HG02981 (cell line): ENCODE results near the gene PXDN.
"Not testable (repeated sequence)": the region's sequence is repeated elsewhere in the genome, so short reads cannot be mapped to it uniquely, and the experiment has no call there.

Experiments used
- ATAC-seq: cut with Tn5 transposase; IDR thresholded peaks from one replicate; pipeline ENCODE4 v1.9.1; 2021; ENCODE audit warnings: mild to moderate bottlenecking, moderate library complexity; ENCODE audit not compliant: unreplicated experiment

PXDN gene

DNA sequence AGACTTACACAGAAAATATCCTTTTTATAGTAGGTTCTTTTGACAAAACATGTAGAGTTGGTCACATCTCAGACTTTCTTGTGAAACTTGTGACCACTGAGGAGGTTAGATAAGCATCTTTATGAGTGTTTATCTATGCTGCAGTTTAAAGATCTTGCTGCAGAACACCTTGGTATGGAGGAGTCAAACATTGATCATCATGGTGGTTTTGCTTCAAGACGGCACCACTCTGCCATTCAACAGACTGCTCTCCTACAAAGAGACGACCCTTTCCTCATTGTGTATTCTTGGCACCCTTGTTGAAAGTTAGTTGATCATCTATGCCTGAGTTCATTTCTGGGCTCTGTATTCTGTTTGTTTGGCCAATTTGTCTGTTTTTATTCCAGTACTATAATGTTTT is 20.0 kb downstream of the PXDN start:
- ATAC-seq: not testable (repeated sequence)

DNA sequence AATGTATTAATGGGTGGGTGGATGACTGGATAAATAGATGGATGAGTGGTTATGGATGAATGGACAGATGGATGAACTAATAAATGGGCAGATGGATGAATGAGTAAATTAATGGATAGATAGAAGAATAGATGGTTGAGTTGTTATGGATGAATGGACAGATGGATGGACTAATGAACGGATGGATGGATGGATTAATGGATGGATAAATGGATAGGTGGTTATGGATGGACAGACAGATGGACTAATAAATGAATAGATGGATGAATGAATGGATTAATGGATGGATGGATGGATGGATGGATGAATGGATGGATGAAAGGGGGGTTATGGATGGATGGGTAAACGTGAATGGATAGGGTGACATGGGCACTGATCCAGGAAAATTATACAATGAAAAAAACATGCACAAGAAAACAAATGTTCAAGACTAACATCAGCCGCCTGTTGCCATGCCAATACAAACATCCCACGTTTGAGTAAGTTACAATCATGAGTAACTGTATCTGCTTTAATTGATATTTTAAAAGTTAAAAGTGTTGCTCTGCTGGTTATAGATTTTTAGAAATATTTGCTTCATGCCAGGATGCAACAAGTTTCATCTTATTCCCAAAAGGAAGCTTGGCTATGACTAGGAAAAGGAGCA is 20.8 kb downstream of the PXDN start:
- no peak for ATAC-seq

DNA sequence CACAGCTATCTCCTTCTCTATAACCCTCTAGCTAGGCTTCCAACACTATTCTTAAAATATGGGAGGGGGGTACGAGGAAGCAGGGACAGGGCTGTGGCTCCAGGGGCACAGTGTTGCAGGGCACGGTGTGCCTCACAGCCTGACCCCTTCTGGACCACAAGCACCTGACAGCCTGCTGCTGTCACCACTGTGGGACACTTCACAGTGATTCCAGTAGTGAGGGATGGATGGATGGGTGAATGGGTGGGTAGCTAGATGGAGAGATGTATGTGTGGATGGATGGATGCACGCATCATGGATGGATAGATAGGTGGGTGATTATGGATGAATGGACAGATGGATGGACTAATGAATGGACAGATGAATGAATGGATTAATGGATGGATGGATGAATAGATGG is 21.6 kb downstream of the PXDN start:
- ATAC-seq: no peak

DNA sequence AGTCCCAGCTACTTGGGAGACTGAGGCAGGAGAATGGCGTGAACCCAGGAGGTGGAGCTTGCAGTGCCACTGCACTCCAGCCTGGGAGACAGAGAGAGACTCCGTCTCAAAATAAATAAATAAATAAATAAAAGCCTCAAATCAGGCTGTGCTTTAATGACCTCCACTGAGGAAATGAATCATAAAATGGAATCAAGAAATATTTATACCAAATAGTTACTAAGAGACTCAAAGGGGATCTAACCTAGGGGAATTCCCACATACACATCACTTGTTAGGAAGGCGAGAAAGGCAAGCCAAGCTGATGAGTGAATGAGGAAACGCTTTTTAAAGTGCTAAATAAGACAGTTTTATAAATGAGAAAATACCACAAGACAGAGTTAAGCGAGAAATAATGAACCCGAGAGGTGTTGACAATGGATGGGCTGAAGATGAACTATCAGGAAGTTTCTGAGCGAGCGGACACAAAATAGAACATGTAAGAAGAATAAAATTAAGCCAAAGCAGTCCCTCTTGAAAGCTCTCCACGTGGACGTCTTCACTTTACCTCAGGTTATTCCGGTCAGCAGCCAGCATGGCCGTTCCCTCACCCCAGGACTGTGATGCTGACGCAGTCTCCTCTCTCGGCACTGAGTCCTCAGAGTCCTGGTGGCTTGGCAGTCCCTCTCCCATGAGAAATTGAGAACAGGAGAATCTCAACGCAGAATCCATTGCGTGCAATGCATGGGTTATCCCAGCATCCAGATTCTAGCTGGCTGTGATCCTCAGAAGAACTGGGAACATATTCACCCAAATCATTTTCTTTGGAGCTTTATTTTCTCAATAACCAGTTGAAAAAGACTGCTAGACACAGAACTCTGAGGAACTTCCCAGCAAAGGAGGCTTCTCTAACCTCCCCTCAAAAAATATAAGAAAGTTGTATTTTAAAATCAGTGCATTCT is 22.3 kb downstream of the PXDN start:
- ATAC-seq: no peak

DNA sequence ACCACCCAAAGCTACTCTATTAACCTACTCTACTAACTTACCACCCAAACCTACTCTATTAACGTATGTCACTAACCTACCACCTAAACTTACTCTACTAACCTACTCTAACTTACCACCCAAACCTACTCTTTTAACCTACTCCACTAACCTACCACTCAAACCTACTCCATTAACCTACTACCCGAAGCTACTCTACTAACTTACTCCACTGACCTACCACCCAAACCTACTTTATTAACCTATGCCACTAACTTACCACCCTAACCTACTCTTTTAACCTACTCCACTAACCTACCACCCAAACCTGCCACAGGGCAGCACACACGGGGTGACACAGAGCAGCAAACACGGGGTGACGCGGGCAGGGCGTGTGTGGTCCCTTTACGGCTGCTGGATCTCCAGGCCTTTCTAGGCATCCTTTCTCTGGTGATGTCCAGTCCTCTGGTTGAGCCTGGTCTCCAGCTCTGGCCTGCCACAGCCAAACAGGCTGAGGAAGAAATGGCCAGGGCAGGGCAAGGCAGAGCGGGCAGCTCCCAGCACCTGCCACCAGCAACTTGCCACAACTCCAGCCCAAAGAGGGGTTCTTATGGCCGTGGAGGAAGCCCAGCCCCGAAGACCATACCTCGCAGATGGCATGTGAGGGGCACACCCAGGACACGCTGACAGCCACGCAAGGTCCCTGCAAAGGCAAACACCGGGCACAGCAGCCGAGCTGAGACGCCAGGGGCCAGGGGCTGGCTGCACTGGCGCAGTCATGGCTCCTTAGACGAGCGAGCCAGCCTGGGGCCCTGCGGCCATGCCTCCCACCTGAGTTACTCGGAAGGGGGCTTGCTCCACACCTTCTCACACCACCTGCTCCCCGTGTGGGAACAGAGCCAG is 25.7 kb downstream of the PXDN start:
- no peak for ATAC-seq

DNA sequence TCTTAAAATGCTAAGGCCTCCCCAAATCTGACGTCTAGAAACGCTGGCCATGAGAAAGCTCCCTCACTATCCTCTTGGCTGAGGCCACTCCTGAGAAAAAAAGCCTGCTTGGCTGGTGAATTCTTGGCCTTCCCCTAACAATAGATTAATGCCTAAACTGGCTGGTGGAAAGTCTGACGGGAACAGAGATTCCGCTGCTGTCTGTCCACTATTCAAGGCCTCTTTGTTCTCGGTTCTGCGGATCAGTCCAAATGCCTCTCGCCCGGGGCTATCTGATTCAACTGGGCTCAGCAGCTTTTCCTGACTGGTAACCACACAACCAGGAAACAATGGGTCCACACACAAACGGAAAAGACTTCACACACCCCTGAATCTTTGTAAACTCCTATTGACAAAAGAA is 27.2 kb downstream of the PXDN start:
- ATAC-seq: no peak

DNA sequence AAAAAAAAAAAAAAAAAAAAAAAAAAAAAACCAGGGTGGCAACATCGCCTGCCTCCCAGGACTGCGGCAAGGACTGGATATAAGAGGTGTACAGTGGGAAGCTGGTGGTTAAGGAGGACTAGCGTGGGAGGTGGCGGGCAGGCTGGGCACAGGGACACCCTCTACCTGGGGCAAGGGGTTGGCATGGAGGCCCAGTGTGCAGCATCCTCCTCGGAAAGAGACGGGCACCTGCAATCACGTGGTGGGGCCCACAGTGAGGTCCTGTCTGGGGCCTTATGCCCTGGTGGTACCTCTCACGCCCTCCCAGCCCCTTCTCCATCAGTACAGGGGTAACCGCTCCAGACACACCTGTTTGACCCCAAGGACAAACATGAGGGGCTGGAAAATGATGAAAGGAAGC is 27.9 kb downstream of the PXDN start:
- no peak for ATAC-seq

DNA sequence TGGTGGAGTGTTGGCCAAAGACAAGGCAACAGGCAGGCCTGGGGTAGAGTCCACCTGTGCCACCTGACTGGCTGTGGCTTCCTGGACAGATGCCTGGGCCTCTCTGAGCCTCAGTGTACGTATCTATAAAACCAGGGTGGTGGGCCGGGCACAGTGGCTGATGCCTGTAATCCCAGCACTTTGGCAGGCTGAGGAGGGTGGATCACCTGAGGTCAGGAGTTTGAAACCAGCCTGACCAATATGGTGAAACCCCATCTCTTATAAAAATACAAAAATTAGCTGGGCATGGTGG is 28.4 kb downstream of the PXDN start:
- ATAC-seq: not testable (repeated sequence)

DNA sequence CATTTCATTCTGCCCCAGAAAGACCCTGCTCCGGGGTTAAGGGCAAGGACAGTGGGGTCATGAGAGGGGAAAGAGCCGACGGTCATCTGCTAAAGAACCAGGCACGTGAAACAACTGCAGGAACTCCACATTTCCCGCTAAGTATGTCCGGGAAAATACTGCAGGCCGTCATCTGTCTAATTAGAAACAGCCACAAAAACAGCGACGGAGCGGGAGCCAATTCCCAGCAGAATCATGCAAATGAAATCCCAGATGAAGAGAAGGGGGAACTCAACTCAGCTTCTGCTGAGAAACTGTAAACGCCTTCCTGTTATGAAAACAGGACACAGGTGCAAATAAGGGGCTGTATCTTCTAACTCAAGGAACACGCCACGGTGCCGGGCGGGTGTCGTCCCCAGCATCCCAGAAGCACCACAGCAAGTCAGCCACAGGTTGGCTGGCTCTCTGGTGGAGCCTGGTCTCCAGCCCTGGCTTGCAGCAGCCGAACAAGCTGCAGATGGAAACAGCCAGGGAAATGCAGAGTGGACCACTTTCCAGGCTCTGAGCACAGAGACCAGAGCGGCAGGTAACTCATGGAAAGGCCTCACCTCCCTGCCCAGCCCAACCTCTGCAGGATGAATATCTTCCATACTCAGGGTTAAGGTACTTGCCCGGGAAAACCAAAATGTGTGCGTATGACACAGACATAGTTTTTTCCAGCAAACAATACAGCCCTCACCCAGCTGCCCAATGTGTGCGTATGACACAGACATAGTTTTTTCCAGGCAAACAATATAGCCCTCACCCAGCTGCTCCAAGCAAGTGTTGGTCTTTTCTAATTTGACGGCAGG is 28.9 kb downstream of the PXDN start:
- ATAC-seq: no peak

DNA sequence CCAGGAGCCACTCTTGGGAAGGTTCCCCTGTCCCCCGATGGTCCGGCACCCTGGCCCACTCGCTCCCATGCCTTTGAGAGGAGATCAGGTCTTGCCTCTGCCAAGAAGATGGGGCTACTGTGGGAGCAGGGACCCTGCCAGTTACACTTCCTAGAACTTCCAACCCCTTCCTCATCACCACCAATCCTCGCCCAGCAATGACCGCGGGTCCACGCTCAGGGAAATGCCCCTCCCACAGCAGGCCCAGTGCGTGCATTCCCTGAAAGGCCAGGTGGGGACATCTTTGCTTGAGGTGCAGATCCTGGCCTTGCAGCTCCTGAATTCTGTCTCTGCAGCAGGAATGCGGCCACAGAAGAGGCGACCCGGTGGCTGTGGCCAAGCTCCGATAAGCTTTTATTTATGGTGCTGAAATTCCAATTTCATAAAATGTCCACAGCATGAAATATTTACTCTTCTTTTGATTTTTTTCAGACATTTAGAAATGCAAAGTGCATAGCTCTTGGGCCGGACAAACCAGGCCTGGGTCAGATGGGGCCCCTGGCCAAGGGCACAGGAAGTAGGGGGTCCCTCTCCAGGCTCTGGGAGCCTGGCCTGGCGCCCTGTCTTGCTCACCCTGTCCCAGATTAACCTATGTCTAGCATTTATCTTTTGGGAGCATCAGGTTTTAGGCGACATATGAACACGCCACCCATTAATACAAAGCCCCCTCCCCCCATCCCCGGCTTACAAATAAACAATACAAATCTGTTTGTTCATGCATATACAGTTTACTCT is 29.8 kb downstream of the PXDN start:
- no peak for ATAC-seq

DNA sequence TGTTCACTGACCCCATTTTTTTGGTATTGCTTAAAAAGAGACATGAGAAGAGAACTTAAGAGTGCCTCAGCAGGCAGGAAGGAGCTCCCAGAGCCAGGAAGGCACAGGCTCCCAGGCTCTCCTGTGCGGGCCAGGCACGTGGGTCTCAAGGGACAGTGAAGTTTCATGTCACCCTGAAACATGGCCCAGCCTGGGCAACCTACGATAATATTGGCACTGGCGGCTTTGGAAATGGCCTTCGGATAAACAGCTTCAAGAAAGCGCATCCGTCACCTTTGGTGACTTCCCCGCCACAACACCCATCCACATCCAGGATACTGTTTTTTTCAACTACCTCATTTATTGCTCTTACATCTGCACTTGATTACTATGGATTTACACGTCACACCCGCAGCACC is 30.5 kb downstream of the PXDN start:
- ATAC-seq: no peak

DNA sequence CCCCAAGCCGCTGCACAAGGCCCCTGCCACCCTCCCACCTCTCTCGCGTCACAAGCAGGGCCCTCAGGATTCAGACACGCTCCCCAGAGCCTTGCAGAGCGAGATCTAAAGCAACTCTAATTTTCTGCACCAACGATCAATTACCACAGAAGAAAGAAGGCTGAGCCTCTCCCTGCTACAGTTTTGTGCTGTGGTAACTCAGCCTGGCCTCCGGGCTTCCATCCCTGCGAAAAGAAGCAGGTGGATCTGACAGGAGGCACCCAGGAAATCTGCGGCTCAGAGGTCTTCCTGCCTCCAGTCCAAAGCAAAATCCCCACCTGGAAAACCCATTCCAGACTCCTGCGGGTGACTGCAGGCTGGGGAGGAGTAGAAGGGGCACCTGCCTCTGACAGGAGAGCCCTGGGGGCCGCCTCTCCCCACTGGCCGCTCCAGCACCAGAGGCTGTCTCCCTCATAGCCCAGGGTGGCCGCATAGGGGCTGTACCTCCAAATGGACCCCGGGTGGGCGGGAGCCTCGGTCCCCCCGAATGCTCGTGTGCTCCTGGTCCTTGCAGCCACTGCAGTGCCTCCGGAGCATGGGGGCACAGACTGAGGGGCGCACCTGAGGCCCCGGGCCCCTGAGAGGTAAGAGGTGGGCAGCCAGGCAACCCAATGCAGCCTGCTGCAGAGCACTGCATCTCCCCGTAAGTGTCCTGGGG is 31.0 kb downstream of the PXDN start:
- no peak for ATAC-seq

DNA sequence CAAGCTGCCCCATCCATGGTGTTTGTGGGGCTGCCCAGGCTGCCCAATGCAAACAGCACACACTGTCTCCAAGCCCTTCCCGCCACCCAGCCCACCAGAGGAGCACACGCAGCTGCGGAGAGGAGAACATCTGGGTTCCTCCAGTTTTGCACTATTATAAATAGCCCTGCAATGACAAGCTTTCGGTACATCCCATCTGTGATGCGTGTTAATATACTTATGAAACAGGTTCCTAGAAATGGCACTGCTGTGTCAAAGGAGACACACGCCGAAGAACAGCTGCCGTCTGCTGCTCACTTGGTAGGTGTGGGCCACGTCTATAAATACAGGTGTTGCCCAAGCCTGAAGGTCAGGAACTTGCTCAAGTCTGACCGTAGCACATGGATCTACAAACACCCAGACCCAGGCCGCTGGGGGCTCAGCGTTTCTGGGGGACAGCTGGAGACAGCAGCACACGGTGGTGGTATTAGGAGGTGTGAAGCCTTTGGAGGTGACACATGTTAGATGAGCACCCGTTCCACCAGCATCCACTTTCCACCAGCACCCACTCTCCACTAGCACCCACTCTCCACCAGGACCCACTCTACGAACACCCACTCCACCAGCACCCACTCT is 34.3 kb downstream of the PXDN start:
- ATAC-seq: no peak

DNA sequence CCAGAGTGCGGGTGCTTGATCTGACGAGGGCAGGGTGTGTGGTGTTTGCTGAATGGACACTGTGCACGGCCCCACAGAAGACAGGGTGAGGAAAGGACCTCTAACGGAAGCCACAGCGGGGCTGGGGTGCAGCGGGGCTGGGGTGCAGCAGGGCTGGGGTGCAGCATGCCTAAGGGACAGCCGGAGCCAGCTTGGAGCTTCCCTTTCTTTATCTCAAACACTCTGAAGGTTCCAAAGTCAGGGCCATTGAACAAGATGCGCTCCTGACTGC is 35.0 kb downstream of the PXDN start:
- ATAC-seq: no peak

DNA sequence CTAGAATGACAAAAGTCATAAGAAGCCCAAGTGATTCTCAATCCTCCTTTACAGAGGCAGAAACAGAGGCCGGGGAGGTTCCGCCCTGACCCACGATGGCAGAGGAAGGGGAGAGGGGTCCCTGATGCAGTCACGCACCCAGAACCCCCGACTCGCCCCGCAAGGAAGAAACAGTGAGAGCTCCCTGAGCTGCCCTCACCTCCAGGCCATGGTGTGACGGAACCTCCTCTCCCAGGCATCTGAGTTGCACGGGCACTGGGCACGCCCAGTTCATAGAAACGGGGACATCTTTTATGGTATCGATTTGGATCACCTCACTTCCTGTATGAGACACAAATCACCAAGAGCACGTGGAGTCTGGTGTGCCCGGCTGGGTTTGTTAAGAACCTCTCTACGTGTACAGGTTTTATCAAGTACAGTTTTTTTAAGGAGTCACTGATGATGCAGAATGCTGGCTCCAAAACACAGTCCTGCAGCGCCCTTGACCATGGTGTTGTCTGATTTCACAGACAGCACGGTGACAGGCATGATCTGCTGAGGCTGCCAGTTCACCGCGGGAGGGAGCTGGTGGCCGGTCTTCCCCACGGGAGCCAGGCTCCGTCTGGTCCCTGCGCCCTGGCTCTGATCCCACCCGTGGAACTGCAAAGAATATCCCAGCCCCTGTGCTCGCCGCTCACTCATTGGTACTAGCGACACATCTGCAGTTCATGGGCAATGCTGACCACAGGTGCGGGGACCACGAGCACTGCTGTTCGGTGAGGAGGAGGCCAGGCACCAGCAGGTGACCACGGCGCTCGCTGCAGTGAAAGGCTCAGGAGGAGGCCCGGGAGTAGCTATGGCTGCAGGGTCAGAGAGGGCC is 35.6 kb downstream of the PXDN start:
- no peak for ATAC-seq

DNA sequence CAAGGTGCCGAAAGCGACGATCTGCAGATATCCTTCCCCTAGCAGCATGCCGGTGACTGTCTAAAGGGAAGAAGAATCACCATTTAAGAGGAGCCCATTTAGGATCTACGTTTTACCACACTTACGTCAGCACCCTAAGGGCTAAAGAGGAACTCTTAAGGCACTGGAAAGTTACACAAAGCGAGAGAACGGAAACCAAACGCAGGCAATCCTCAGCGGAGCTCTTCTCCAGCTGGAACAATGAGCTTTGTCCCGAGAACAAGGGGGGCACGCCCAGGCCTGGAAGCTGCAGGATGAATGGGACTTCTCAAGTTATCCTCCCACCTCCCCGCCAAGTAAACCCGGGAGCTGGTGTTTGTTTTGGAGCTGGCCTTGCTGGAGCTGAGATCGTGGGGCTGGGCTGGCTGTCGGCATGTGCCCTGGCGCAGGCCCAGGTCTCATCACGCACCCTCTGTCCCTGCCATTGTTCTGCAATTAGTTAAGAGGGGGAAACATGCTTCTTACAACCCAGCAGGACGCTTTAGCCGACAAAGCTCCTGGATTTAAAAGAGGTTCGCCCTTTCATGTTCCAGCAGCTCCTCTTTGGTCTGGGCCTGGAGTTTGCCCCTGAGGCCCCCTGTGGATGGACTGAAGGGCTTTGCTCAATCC is 36.4 kb downstream of the PXDN start:
- ATAC-seq: no peak

DNA sequence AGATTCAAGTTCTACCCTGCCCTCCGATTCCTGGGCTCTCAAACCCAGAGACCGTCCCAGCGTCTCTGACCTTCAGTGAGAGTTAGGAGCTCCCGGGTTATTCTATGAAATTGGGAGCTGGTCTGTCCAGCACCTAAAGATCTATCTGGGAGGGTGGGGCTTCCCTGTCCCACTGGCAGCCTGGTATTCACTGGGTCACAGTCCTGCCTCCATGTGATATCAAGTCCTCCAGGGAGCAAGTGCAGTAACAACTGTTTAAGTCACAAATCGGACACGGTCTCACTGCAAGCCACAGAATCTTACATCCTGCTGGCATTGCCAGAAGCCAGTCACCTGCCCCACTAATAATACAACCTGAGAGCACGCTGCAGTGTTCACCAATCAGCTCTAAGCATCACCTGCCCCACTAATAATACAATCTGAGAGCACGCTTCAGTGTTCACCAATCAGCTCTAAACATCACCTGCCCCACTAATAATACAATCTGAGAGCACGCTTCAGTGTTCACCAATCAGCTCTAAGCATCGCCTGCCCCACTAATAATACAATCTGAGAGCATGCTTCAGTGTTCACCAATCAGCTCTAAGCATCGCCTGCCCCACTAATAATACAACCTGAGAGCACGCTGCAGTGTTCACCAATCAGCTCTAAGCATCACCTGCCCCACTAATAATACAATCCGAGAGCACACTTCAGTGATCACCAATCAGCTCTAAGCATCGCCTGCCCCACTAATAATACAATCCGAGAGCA is 38.0 kb downstream of the PXDN start:
- not testable (repeated sequence) for ATAC-seq
